GM23338 (cell line): Measurements from ENCODE around the gene ELAPOR1. TPM values are rescaled to one million over a fixed set of nuclear protein-coding genes. Genes with fewer than 3 reads are reported as not detected.

Source experiments
- ATAC-seq: fragments of 200-7000 bp; cut with Tn5 transposase; 3 replicates; pipeline ENCODE4 v1.9.1; 2020
- DNase-seq: peaks from one replicate; pipeline ENCODE4 v3.0.0-alpha.2; 2015; ENCODE audit warnings: low spot score
- H2AFZ ChIP-seq: fragments of 200-600 bp; sonication (generic); 2 replicates; pipeline ENCODE4 v1.8.0; 2016; ENCODE audit warnings: antibody characterized with exemption, mild to moderate bottlenecking, moderate library complexity
- H3F3A ChIP-seq: fragments of 200-600 bp; sonication (generic); replicated peaks from 2 replicates; pipeline ENCODE4 v1.8.0; 2017; ENCODE audit warnings: antibody characterized with exemption, mixed run types, low read depth
- H3K27ac ChIP-seq: fragments of 200-600 bp; sonication (generic); 2 replicates; pipeline ENCODE4 v1.6.1; 2016; ENCODE audit warnings: low read depth
- H3K27me3 ChIP-seq: fragments of 200-600 bp; sonication (generic); 2 replicates; pipeline ENCODE4 v1.8.0; 2016; ENCODE audit warnings: mild to moderate bottlenecking, mixed run types, moderate library complexity; ENCODE audit not compliant: insufficient read depth
- H3K36me3 ChIP-seq: fragments of 200-600 bp; sonication (generic); 2 replicates; pipeline ENCODE4 v1.8.0; 2016; ENCODE audit warnings: mild to moderate bottlenecking; ENCODE audit not compliant: insufficient read depth
- H3K4me1 ChIP-seq: fragments of 200-600 bp; sonication (generic); 2 replicates; pipeline ENCODE4 v1.8.0; 2016; ENCODE audit warnings: mild to moderate bottlenecking, moderate library complexity; ENCODE audit not compliant: insufficient read depth
- H3K4me2 ChIP-seq: fragments of 200-600 bp; sonication (generic); 2 replicates; pipeline ENCODE4 v1.7.1; 2017; ENCODE audit warnings: mixed run types
- H3K4me3 ChIP-seq: fragments of 200-600 bp; sonication (generic); 2 replicates; pipeline ENCODE4 v1.6.1; 2016; ENCODE audit warnings: mixed run types
- H3K79me2 ChIP-seq: fragments of 200-600 bp; sonication (generic); replicated peaks from 2 replicates; pipeline ENCODE4 v1.8.0; 2017; ENCODE audit warnings: mild to moderate bottlenecking; ENCODE audit not compliant: insufficient read depth
- H3K9me2 ChIP-seq: fragments of 200-600 bp; sonication (generic); 2 replicates; pipeline ENCODE4 v1.8.0; 2017; ENCODE audit not compliant: insufficient read depth
- H4K20me1 ChIP-seq: fragments of 200-600 bp; sonication (generic); replicated peaks from 2 replicates; pipeline ENCODE4 v1.8.0; 2017; ENCODE audit warnings: mild to moderate bottlenecking; ENCODE audit not compliant: insufficient read depth
- H3K27ac Mint-ChIP-seq: 2 replicates; pipeline ENCODE4 v1.8.0; 2020; ENCODE audit warnings: inconsistent platforms, mild to moderate bottlenecking, moderate library complexity, mixed read lengths
- H3K27me3 Mint-ChIP-seq: 3 replicates; pipeline ENCODE4 v1.8.0; 2022; ENCODE audit warnings: low read depth, mild to moderate bottlenecking, moderate library complexity, mixed read lengths, inconsistent platforms; ENCODE audit not compliant: insufficient read depth, poor library complexity
- H3K36me3 Mint-ChIP-seq: 3 replicates; pipeline ENCODE4 v1.8.0; 2021; ENCODE audit warnings: low read depth, mild to moderate bottlenecking, inconsistent platforms, moderate library complexity, mixed read lengths
- H3K4me1 Mint-ChIP-seq: 3 replicates; pipeline ENCODE4 v1.8.0; 2020; ENCODE audit warnings: mild to moderate bottlenecking, inconsistent platforms, mixed read lengths
- H3K4me3 Mint-ChIP-seq: 3 replicates; pipeline ENCODE4 v1.8.0; 2021; ENCODE audit warnings: moderate library complexity, mild to moderate bottlenecking, inconsistent platforms, mixed read lengths
- H3K9me3 Mint-ChIP-seq: 3 replicates; pipeline ENCODE4 v1.8.0; 2020; ENCODE audit warnings: moderate library complexity, mild to moderate bottlenecking, inconsistent platforms, mixed read lengths
- CREB1 ChIP-seq: fragments of 250-450 bp; sonication (Bioruptor Pico); IDR thresholded peaks from 2 replicates; pipeline ENCODE4 v1.5.0; 2020; ENCODE audit warnings: low read depth, mild to moderate bottlenecking, moderate library complexity
- EZH2 ChIP-seq: fragments of 200-600 bp; sonication (generic); IDR thresholded peaks from one replicate; pipeline ENCODE4 v1.8.0; 2017; ENCODE audit warnings: antibody characterized with exemption, mild to moderate bottlenecking, low read depth; ENCODE audit not compliant: unreplicated experiment
- EZH2phosphoT487 ChIP-seq: fragments of 200-600 bp; sonication (generic); IDR thresholded peaks from one replicate; pipeline ENCODE4 v1.8.1; 2018; ENCODE audit warnings: antibody characterized with exemption; ENCODE audit not compliant: unreplicated experiment
- JUNB ChIP-seq: IDR thresholded peaks from one replicate; pipeline ENCODE4 v1.6.1; 2016; ENCODE audit warnings: antibody characterized with exemption; ENCODE audit not compliant: unreplicated experiment
- NANOG ChIP-seq: IDR thresholded peaks from 2 replicates; pipeline ENCODE4 v1.6.1; 2016; ENCODE audit warnings: antibody characterized with exemption, borderline replicate concordance
- POLR2AphosphoS5 ChIP-seq: IDR thresholded peaks from 2 replicates; pipeline ENCODE4 v1.6.1; 2016; ENCODE audit warnings: antibody characterized with exemption, low read depth
- STAT1 ChIP-seq: IDR thresholded peaks from one replicate; pipeline ENCODE4 v1.6.1; 2016; ENCODE audit warnings: antibody characterized with exemption; ENCODE audit not compliant: unreplicated experiment
- ZNF114 ChIP-seq: fragments of 250-450 bp; sonication (Bioruptor Pico); IDR thresholded peaks from 2 replicates; pipeline ENCODE4 v1.5.0; 2020; ENCODE audit warnings: mild to moderate bottlenecking, moderate library complexity
- ZNF331 ChIP-seq: fragments of 250-450 bp; sonication (Bioruptor Pico); IDR thresholded peaks from 2 replicates; pipeline ENCODE4 v1.5.0; 2020; ENCODE audit warnings: low read depth, mild to moderate bottlenecking, moderate library complexity
- polyA plus RNA-seq: library from polyadenylated mRNA; unstranded; fragments of >200 nt; fragmentation: Nextera tagmentation; extraction: Ambion mirVana; gene quantifications from 2 replicates; pipeline ENCODE4 v1.2.1, GENCODE V29; 2016
- total RNA-seq: library from RNA; depleted of rRNA; stranded (reverse); fragments of >200 nt; shearing (Covaris generic); gene quantifications from 2 replicates; pipeline ENCODE4 v1.2.3, GENCODE V29; 2014
- TF ChIP-seq, protein P1 (sequence below): IDR thresholded peaks from 2 replicates; pipeline ENCODE4 v1.6.1; 2016; ENCODE audit warnings: antibody characterized with exemption
- TF ChIP-seq, protein P2 (sequence below): IDR thresholded peaks from one replicate; pipeline ENCODE4 v1.6.1; 2018; ENCODE audit warnings: antibody characterized with exemption; ENCODE audit not compliant: unreplicated experiment
- TF ChIP-seq, protein P3 (sequence below): fragments of 250-450 bp; sonication (Bioruptor Pico); IDR thresholded peaks from 2 replicates; pipeline ENCODE4 v1.5.0; 2020; ENCODE audit warnings: mild to moderate bottlenecking, moderate library complexity
- TF ChIP-seq, protein P4 (sequence below), 2 experiments: fragments of 200-600 bp in 1 of 2; sonication (generic) in 1 of 2; conservative IDR thresholded peaks; 2 replicates each; pipeline versions ENCODE4 v1.5.1 to v1.6.1; 2016 to 2017; ENCODE audit warnings: antibody characterized with exemption in 2 of 2, low read depth in 2 of 2, mild to moderate bottlenecking in 2 of 2, moderate library complexity in 1 of 2

The ELAPOR1 gene
- total and polyA plus RNA-seq, 2 experiments from 2014 or later = 0.92 to 2.4 TPM

DNA sequence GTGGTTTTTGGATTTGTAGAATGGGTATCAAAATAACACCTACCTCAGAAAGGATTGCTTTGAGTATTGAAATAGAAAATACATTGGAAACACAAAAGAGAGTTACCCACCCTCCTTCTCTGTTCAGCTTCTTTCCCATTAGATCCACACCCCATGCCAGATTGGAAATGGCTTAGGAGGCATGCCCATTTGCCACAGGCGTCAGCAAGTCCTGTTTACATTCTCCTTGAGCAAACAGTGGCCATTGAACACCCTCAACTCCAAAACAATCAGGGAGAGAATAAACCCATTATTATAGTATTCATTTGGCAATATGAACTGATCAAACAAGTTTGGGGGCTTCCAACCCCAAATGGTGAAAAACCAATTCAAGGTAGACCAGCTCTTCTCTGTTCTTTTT lies 2.4 kb downstream of the ELAPOR1 start:
- no peaks in the 10 kb centered on the region for H3K9me3 Mint-ChIP-seq
- H4K20me1 ChIP-seq = no peaks in the 10 kb centered on the region

More for the DNA sequence above, 2.4 kb downstream of the ELAPOR1 start:
- Histone ChIP-seq H3K36me3 (no peaks in the 10 kb centered on the region), H3K4me1 (peaks cover 11% of the 10 kb centered on the region), H3K9me2 (no peaks in the 10 kb centered on the region), H3K27ac (no peak overlapping the region), H3K4me2 (no peak overlapping the region), H2AFZ (no peak overlapping the region), H3K4me3 (no peak overlapping the region), H3K79me2 (no peaks in the 10 kb centered on the region), H3F3A (no peaks in the 10 kb centered on the region), H3K27me3 (peaks cover 47% of the 10 kb centered on the region)
- Mint-ChIP-seq H3K4me3 (no peak overlapping the region), H3K4me1 (peaks cover 7% of the 10 kb centered on the region), H3K27me3 (peaks cover 30% of the 10 kb centered on the region), H3K27ac (no peak overlapping the region), H3K36me3 (no peaks in the 10 kb centered on the region; the same call in 2 of the 3 replicates)
- DNase-seq (no peak), ATAC-seq (no peak)
- TF ChIP-seq, protein P1, sequence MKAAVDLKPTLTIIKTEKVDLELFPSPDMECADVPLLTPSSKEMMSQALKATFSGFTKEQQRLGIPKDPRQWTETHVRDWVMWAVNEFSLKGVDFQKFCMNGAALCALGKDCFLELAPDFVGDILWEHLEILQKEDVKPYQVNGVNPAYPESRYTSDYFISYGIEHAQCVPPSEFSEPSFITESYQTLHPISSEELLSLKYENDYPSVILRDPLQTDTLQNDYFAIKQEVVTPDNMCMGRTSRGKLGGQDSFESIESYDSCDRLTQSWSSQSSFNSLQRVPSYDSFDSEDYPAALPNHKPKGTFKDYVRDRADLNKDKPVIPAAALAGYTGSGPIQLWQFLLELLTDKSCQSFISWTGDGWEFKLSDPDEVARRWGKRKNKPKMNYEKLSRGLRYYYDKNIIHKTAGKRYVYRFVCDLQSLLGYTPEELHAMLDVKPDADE = no peak
- TF ChIP-seq EZH2 (no peak), CREB1 (CRISPR knock-in tag) (no peak), EZH2phosphoT487 (no peak), JUNB (no peak), ZNF114 (CRISPR knock-in tag) (no peak), NANOG (no peak), POLR2AphosphoS5 (no peak), STAT1 (no peak), ZNF331 (no peak)
- TF ChIP-seq, protein P2, sequence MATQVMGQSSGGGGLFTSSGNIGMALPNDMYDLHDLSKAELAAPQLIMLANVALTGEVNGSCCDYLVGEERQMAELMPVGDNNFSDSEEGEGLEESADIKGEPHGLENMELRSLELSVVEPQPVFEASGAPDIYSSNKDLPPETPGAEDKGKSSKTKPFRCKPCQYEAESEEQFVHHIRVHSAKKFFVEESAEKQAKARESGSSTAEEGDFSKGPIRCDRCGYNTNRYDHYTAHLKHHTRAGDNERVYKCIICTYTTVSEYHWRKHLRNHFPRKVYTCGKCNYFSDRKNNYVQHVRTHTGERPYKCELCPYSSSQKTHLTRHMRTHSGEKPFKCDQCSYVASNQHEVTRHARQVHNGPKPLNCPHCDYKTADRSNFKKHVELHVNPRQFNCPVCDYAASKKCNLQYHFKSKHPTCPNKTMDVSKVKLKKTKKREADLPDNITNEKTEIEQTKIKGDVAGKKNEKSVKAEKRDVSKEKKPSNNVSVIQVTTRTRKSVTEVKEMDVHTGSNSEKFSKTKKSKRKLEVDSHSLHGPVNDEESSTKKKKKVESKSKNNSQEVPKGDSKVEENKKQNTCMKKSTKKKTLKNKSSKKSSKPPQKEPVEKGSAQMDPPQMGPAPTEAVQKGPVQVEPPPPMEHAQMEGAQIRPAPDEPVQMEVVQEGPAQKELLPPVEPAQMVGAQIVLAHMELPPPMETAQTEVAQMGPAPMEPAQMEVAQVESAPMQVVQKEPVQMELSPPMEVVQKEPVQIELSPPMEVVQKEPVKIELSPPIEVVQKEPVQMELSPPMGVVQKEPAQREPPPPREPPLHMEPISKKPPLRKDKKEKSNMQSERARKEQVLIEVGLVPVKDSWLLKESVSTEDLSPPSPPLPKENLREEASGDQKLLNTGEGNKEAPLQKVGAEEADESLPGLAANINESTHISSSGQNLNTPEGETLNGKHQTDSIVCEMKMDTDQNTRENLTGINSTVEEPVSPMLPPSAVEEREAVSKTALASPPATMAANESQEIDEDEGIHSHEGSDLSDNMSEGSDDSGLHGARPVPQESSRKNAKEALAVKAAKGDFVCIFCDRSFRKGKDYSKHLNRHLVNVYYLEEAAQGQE = no peak
- TF ChIP-seq, protein P3, sequence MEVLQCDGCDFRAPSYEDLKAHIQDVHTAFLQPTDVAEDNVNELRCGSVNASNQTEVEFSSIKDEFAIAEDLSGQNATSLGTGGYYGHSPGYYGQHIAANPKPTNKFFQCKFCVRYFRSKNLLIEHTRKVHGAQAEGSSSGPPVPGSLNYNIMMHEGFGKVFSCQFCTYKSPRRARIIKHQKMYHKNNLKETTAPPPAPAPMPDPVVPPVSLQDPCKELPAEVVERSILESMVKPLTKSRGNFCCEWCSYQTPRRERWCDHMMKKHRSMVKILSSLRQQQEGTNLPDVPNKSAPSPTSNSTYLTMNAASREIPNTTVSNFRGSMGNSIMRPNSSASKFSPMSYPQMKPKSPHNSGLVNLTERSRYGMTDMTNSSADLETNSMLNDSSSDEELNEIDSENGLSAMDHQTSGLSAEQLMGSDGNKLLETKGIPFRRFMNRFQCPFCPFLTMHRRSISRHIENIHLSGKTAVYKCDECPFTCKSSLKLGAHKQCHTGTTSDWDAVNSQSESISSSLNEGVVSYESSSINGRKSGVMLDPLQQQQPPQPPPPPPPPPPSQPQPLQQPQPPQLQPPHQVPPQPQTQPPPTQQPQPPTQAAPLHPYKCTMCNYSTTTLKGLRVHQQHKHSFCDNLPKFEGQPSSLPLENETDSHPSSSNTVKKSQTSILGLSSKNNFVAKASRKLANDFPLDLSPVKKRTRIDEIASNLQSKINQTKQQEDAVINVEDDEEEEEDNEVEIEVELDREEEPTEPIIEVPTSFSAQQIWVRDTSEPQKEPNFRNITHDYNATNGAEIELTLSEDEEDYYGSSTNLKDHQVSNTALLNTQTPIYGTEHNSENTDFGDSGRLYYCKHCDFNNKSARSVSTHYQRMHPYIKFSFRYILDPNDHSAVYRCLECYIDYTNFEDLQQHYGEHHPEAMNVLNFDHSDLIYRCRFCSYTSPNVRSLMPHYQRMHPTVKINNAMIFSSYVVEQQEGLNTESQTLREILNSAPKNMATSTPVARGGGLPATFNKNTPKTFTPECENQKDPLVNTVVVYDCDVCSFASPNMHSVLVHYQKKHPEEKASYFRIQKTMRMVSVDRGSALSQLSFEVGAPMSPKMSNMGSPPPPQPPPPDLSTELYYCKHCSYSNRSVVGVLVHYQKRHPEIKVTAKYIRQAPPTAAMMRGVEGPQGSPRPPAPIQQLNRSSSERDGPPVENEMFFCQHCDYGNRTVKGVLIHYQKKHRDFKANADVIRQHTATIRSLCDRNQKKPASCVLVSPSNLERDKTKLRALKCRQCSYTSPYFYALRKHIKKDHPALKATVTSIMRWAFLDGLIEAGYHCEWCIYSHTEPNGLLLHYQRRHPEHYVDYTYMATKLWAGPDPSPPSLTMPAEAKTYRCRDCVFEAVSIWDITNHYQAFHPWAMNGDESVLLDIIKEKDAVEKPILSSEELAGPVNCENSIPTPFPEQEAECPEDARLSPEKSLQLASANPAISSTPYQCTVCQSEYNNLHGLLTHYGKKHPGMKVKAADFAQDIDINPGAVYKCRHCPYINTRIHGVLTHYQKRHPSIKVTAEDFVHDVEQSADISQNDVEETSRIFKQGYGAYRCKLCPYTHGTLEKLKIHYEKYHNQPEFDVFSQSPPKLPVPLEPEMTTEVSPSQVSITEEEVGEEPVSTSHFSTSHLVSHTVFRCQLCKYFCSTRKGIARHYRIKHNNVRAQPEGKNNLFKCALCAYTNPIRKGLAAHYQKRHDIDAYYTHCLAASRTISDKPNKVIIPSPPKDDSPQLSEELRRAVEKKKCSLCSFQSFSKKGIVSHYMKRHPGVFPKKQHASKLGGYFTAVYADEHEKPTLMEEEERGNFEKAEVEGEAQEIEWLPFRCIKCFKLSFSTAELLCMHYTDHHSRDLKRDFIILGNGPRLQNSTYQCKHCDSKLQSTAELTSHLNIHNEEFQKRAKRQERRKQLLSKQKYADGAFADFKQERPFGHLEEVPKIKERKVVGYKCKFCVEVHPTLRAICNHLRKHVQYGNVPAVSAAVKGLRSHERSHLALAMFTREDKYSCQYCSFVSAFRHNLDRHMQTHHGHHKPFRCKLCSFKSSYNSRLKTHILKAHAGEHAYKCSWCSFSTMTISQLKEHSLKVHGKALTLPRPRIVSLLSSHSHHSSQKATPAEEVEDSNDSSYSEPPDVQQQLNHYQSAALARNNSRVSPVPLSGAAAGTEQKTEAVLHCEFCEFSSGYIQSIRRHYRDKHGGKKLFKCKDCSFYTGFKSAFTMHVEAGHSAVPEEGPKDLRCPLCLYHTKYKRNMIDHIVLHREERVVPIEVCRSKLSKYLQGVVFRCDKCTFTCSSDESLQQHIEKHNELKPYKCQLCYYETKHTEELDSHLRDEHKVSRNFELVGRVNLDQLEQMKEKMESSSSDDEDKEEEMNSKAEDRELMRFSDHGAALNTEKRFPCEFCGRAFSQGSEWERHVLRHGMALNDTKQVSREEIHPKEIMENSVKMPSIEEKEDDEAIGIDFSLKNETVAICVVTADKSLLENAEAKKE (CRISPR knock-in tag) = no peak
- TF ChIP-seq, protein P4, sequence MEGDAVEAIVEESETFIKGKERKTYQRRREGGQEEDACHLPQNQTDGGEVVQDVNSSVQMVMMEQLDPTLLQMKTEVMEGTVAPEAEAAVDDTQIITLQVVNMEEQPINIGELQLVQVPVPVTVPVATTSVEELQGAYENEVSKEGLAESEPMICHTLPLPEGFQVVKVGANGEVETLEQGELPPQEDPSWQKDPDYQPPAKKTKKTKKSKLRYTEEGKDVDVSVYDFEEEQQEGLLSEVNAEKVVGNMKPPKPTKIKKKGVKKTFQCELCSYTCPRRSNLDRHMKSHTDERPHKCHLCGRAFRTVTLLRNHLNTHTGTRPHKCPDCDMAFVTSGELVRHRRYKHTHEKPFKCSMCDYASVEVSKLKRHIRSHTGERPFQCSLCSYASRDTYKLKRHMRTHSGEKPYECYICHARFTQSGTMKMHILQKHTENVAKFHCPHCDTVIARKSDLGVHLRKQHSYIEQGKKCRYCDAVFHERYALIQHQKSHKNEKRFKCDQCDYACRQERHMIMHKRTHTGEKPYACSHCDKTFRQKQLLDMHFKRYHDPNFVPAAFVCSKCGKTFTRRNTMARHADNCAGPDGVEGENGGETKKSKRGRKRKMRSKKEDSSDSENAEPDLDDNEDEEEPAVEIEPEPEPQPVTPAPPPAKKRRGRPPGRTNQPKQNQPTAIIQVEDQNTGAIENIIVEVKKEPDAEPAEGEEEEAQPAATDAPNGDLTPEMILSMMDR (conservative IDR thresholded peaks at IDR 0.05; ENCODE audit: low read depth in 2 of 2) = no peak
